H9 (cell line): ENCODE measurements around the gene LRMDA. TPM values are rescaled to one million over a fixed set of nuclear protein-coding genes. Genes with fewer than 3 reads are reported as not detected.

Source experiments
- DNase-seq: peaks from one replicate; pipeline ENCODE4 v3.0.0-alpha.2; 2017
- H2AFZ ChIP-seq: one replicate; pipeline ENCODE4 v1.6.1; 2013; ENCODE audit warnings: mild to moderate bottlenecking, low read length, control low read depth, moderate library complexity
- H2AK5ac ChIP-seq: 2 replicates; pipeline ENCODE4 v1.6.1; 2013; ENCODE audit warnings: low read length, control low read depth, mixed read lengths; ENCODE audit not compliant: insufficient read length
- H2BK120ac ChIP-seq: one replicate; pipeline ENCODE4 v1.6.1; 2013; ENCODE audit warnings: low read depth, mild to moderate bottlenecking, low read length, control low read depth, inconsistent platforms; ENCODE audit not compliant: poor library complexity, severe bottlenecking
- H2BK12ac ChIP-seq: 2 replicates; pipeline ENCODE4 v1.6.1; 2013; ENCODE audit warnings: low read length, control low read depth, mixed read lengths, low read depth; ENCODE audit not compliant: insufficient read length
- H2BK15ac ChIP-seq: 2 replicates; pipeline ENCODE4 v1.6.1; 2013; ENCODE audit warnings: low read depth, low read length, control low read depth
- H2BK20ac ChIP-seq: one replicate; pipeline ENCODE4 v1.6.1; 2013; ENCODE audit warnings: low read depth, mild to moderate bottlenecking, low read length, control low read depth, inconsistent platforms; ENCODE audit not compliant: poor library complexity, severe bottlenecking
- H2BK5ac ChIP-seq: 2 replicates; pipeline ENCODE4 v1.6.1; 2013; ENCODE audit warnings: low read length, control low read depth, mixed read lengths; ENCODE audit not compliant: insufficient read length
- H3K14ac ChIP-seq: 2 replicates; pipeline ENCODE4 v1.6.1; 2013; ENCODE audit warnings: low read length, control low read depth; ENCODE audit not compliant: insufficient read depth
- H3K18ac ChIP-seq: 2 replicates; pipeline ENCODE4 v1.6.1; 2013; ENCODE audit warnings: low read depth, mild to moderate bottlenecking, mixed read lengths, low read length, control low read depth; ENCODE audit not compliant: insufficient read length
- H3K23ac ChIP-seq: 2 replicates; pipeline ENCODE4 v1.6.1; 2013; ENCODE audit warnings: low read length, control low read depth, mixed read lengths, low read depth; ENCODE audit not compliant: insufficient read length
- H3K23me2 ChIP-seq: 2 replicates; pipeline ENCODE4 v1.6.1; 2013; ENCODE audit warnings: low read depth, mild to moderate bottlenecking, mixed read lengths, low read length, control low read depth; ENCODE audit not compliant: insufficient read length, poor library complexity, severe bottlenecking
- H3K27ac ChIP-seq: 2 replicates; pipeline ENCODE4 v1.5.1; 2013; ENCODE audit warnings: low read length, control low read depth, mixed read lengths, low read depth; ENCODE audit not compliant: insufficient read length
- H3K27me3 ChIP-seq: 2 replicates; pipeline ENCODE4 v1.6.1; 2013; ENCODE audit warnings: low read length, control low read depth, inconsistent platforms; ENCODE audit not compliant: insufficient read depth
- H3K4ac ChIP-seq: 2 replicates; pipeline ENCODE4 v1.6.1; 2013; ENCODE audit warnings: low read depth, mild to moderate bottlenecking, control low read depth, inconsistent platforms, low read length, moderate library complexity
- H3K4me1 ChIP-seq: 2 replicates; pipeline ENCODE4 v1.6.1; 2013; ENCODE audit warnings: low read length, control low read depth, inconsistent platforms; ENCODE audit not compliant: insufficient read depth
- H3K4me2 ChIP-seq: 2 replicates; pipeline ENCODE4 v1.6.1; 2013; ENCODE audit warnings: low read length, control low read depth, mixed read lengths; ENCODE audit not compliant: insufficient read length, insufficient read depth
- H3K56ac ChIP-seq: 2 replicates; pipeline ENCODE4 v1.6.1; 2013; ENCODE audit warnings: low read depth, mild to moderate bottlenecking, mixed read lengths, low read length, control low read depth; ENCODE audit not compliant: insufficient read length
- H3K79me1 ChIP-seq: 2 replicates; pipeline ENCODE4 v1.6.1; 2013; ENCODE audit warnings: low read depth, mild to moderate bottlenecking, moderate library complexity, low read length, control low read depth, inconsistent platforms; ENCODE audit not compliant: insufficient read depth, poor library complexity, severe bottlenecking
- H3K79me2 ChIP-seq: 2 replicates; pipeline ENCODE4 v1.6.1; 2013; ENCODE audit warnings: low read length, control low read depth, inconsistent platforms; ENCODE audit not compliant: insufficient read depth
- H3K9ac ChIP-seq: 2 replicates; pipeline ENCODE4 v1.6.1; 2013; ENCODE audit warnings: low read length, control low read depth, mixed read lengths; ENCODE audit not compliant: insufficient read length; ENCODE audit errors: extremely low read depth
- H3K9me3 ChIP-seq: one replicate; pipeline ENCODE4 v1.6.1; 2013; ENCODE audit warnings: low read depth, low read length, inconsistent platforms; ENCODE audit not compliant: control insufficient read depth
- H3T11ph ChIP-seq: one replicate; pipeline ENCODE4 v1.6.1; 2013; ENCODE audit warnings: mild to moderate bottlenecking, low read length, control low read depth, inconsistent platforms
- H4K20me1 ChIP-seq: one replicate; pipeline ENCODE4 v1.6.1; 2013; ENCODE audit not compliant: control insufficient read depth, insufficient read length, insufficient read depth
- H4K5ac ChIP-seq: 2 replicates; pipeline ENCODE4 v1.6.1; 2013; ENCODE audit warnings: low read depth, mild to moderate bottlenecking, mixed read lengths, low read length, control low read depth; ENCODE audit not compliant: insufficient read length
- H4K8ac ChIP-seq: replicated peaks from 2 replicates; pipeline ENCODE4 v1.6.1; 2013; ENCODE audit warnings: low read length, control low read depth, mixed read lengths, low read depth; ENCODE audit not compliant: insufficient read length
- H4K91ac ChIP-seq: 2 replicates; pipeline ENCODE4 v1.6.1; 2013; ENCODE audit warnings: low read depth, mild to moderate bottlenecking, moderate library complexity, mixed read lengths, low read length, control low read depth; ENCODE audit not compliant: insufficient read length
- H3K27ac Mint-ChIP-seq, 3 experiments: 2 replicates in 2 of 3; 3 replicates in 1 of 3; pipeline ENCODE4 v1.8.0; 2020 to 2021; ENCODE audit warnings: mixed read lengths in 3 of 3, mild to moderate bottlenecking in 1 of 3, moderate library complexity in 1 of 3
- H3K27me3 Mint-ChIP-seq: 2 replicates; pipeline ENCODE4 v1.8.0; 2021; ENCODE audit warnings: low read depth, mild to moderate bottlenecking, moderate library complexity, mixed read lengths
- H3K36me3 Mint-ChIP-seq, 3 experiments: 2 replicates in 2 of 3; 3 replicates in 1 of 3; pipeline ENCODE4 v1.8.0; 2020 to 2021; ENCODE audit warnings: low read depth in 3 of 3, mixed read lengths in 3 of 3; ENCODE audit not compliant: insufficient read depth in 1 of 3
- H3K4me1 Mint-ChIP-seq, 2 experiments: 2 replicates each; pipeline ENCODE4 v1.8.0; 2020; ENCODE audit warnings: mixed read lengths in 2 of 2
- H3K4me3 Mint-ChIP-seq, 2 experiments: 2 replicates in 1 of 2; 3 replicates in 1 of 2; pipeline ENCODE4 v1.8.0; 2020 to 2021; ENCODE audit warnings: mild to moderate bottlenecking in 2 of 2, mixed read lengths in 2 of 2, moderate library complexity in 1 of 2
- H3K9me3 Mint-ChIP-seq, 2 experiments: 2 replicates in 1 of 2; 3 replicates in 1 of 2; pipeline ENCODE4 v1.8.0; 2020; ENCODE audit warnings: mild to moderate bottlenecking in 2 of 2, mixed read lengths in 2 of 2, moderate library complexity in 1 of 2
- WGBS: extraction: QIAGEN DNeasy Blood & Tissue Kit; methylation state at CpG from one replicate; pipeline ENCODE4 v1.1.7; 2013; ENCODE audit warnings: missing lambda C conversion rate, low lambda C conversion rate, mixed read lengths; ENCODE audit not compliant: insufficient read length; ENCODE audit errors: extremely low coverage; 5-methylcytosine and 5-hydroxymethylcytosine counted together
- total RNA-seq: library from RNA; stranded (reverse); gene quantifications from 2 replicates; pipeline ENCODE4 v1.2.1, GENCODE V29; 2021
- TF ChIP-seq, protein P1 (sequence below): fragments of 200-600 bp; sonication (generic); conservative IDR thresholded peaks from 3 replicates; pipeline ENCODE4 v1.8.0; 2021; ENCODE audit warnings: antibody characterized with exemption, mild to moderate bottlenecking

Gene LRMDA
- total RNA-seq, 1 experiment from 2014 or later: 1.8 TPM

DNA sequence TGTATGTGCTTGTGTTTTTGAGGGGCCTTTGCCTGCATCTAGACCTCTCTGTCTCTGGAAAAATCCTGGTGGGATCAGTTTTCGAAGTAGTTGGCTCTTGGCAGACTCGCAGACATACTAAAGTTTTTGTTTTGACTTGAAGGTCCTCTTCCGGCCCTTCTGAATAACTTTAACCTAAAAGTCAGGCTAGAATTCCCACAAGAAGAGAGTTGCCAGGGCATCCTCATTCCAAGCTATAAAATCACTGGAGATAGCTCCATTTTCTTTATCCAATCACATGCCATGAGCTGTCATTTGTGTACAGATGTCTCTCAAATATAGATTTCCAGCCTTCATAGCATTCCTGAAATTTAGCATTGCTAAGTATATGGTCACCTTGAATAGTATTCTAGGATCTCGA is 967.8 kb downstream of the LRMDA start:
- H3K36me3 Mint-ChIP-seq: no peaks in the 10 kb centered on the region
- H3K27me3 ChIP-seq: no peaks in the 10 kb centered on the region

More for the DNA sequence above, 967.8 kb downstream of the LRMDA start:
- Mint-ChIP-seq H3K4me3 (no peak overlapping the region), H3K27me3 (no peaks in the 10 kb centered on the region), H3K9me3 (peaks cover 0 to 3% of the 10 kb centered on the region in 2 experiments; a peak in 3 of 5 replicates), H3K27ac (no peak overlapping the region), H3K4me1 (peaks cover 11 to 12% of the 10 kb centered on the region in 2 experiments)
- Histone ChIP-seq H3T11ph (no peak overlapping the region), H4K8ac (no peak overlapping the region), H2AFZ (no peak overlapping the region), H3K23me2 (no peaks in the 10 kb centered on the region), H4K91ac (no peak overlapping the region), H3K4me1 (peaks cover 7% of the 10 kb centered on the region; the same call in 1 of the 2 replicates), H3K79me2 (no peaks in the 10 kb centered on the region), H3K9me3 (no peaks in the 10 kb centered on the region), H3K56ac (no peak overlapping the region), H2BK5ac (no peak overlapping the region), H2BK120ac (no peak overlapping the region), H3K9ac (no peak overlapping the region), H3K4ac (no peak overlapping the region), H3K18ac (no peak overlapping the region), H3K4me2 (no peak overlapping the region), H2BK12ac (no peak overlapping the region), H4K5ac (no peak overlapping the region), H3K79me1 (no peaks in the 10 kb centered on the region), H3K14ac (no peak overlapping the region), H3K23ac (no peak overlapping the region), H2BK20ac (no peak overlapping the region), H2BK15ac (no peak overlapping the region), H3K27ac (no peak overlapping the region), H4K20me1 (no peaks in the 10 kb centered on the region), H2AK5ac (no peak overlapping the region)
- TF ChIP-seq, protein P1, sequence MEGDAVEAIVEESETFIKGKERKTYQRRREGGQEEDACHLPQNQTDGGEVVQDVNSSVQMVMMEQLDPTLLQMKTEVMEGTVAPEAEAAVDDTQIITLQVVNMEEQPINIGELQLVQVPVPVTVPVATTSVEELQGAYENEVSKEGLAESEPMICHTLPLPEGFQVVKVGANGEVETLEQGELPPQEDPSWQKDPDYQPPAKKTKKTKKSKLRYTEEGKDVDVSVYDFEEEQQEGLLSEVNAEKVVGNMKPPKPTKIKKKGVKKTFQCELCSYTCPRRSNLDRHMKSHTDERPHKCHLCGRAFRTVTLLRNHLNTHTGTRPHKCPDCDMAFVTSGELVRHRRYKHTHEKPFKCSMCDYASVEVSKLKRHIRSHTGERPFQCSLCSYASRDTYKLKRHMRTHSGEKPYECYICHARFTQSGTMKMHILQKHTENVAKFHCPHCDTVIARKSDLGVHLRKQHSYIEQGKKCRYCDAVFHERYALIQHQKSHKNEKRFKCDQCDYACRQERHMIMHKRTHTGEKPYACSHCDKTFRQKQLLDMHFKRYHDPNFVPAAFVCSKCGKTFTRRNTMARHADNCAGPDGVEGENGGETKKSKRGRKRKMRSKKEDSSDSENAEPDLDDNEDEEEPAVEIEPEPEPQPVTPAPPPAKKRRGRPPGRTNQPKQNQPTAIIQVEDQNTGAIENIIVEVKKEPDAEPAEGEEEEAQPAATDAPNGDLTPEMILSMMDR: no peak
- no peak for DNase-seq
- WGBS: no CpG with 5 or more reads among the region's 4 CpGs
